Keratinocyte (primary cell): ENCODE results near the gene CIPC. TPM values are rescaled to one million over a fixed set of nuclear protein-coding genes. Genes with fewer than 3 reads are reported as not detected.

Source experiments
- DNase-seq: peaks from one replicate; pipeline ENCODE4 v3.0.0-alpha.2; 2011; ENCODE audit warnings: low read depth, missing footprints, low spot score
- FAIRE-seq: peaks from 2 replicates; lab custom pipeline; 2011; peaks lifted over from hg19 to GRCh38; lab: Jason Lieb, UNC
- H2AFZ ChIP-seq: 2 replicates; pipeline ENCODE4 v1.6.0; 2012; ENCODE audit warnings: low read length, control low read depth, inconsistent platforms; ENCODE audit not compliant: control insufficient read depth
- H3K27ac ChIP-seq: 2 replicates; pipeline ENCODE4 v1.5.1; 2011; ENCODE audit warnings: low read length; ENCODE audit not compliant: control insufficient read depth, insufficient read depth
- H3K27me3 ChIP-seq: 3 replicates; pipeline ENCODE4 v1.6.0; 2011; ENCODE audit warnings: low read length; ENCODE audit not compliant: control insufficient read depth, insufficient read depth; ENCODE audit errors: extremely low read depth
- H3K36me3 ChIP-seq, 2 experiments: 2 replicates in 1 of 2; 3 replicates in 1 of 2; pipeline ENCODE4 v1.5.1; 2011; ENCODE audit warnings: low read length in 2 of 2, mild to moderate bottlenecking in 1 of 2; ENCODE audit not compliant: control insufficient read depth in 2 of 2, insufficient read depth in 2 of 2; ENCODE audit errors: extremely low read depth in 1 of 2
- H3K4me1 ChIP-seq: 3 replicates; pipeline ENCODE4 v1.5.1; 2011; ENCODE audit warnings: low read length; ENCODE audit not compliant: control insufficient read depth, insufficient read depth; ENCODE audit errors: extremely low read depth
- H3K4me2 ChIP-seq: 3 replicates; pipeline ENCODE4 v1.6.0; 2011; ENCODE audit warnings: low read depth, low read length; ENCODE audit not compliant: control insufficient read depth, insufficient read depth; ENCODE audit errors: extremely low read depth
- H3K4me3 ChIP-seq, 3 experiments: fragments of 200-600 bp in 1 of 3; sonication (generic) in 1 of 3; 2 replicates in 2 of 3; 3 replicates in 1 of 3; pipeline ENCODE4 v1.5.1; 2011 to 2016; ENCODE audit warnings: low read length in 3 of 3, mild to moderate bottlenecking in 3 of 3, control low read depth in 2 of 3, inconsistent platforms in 1 of 3, low read depth in 1 of 3, mixed read lengths in 1 of 3, mixed run types in 1 of 3, moderate library complexity in 1 of 3; ENCODE audit not compliant: control insufficient read depth in 2 of 3, insufficient read depth in 2 of 3; ENCODE audit errors: extremely low read depth in 1 of 3
- H3K79me2 ChIP-seq: 2 replicates; pipeline ENCODE4 v1.6.0; 2012; ENCODE audit warnings: low read length; ENCODE audit not compliant: control insufficient read depth, insufficient read depth
- H3K9ac ChIP-seq: 3 replicates; pipeline ENCODE4 v1.6.0; 2011; ENCODE audit warnings: low read length; ENCODE audit not compliant: control insufficient read depth, insufficient read depth; ENCODE audit errors: extremely low read depth
- H3K9me1 ChIP-seq: 3 replicates; pipeline ENCODE4 v1.6.0; 2011; ENCODE audit warnings: low read length; ENCODE audit not compliant: control insufficient read depth, insufficient read depth; ENCODE audit errors: extremely low read depth
- H3K9me3 ChIP-seq: 2 replicates; pipeline ENCODE4 v1.5.1; 2012; ENCODE audit warnings: low read depth, low read length; ENCODE audit not compliant: control insufficient read depth
- H4K20me1 ChIP-seq: 3 replicates; pipeline ENCODE4 v1.6.0; 2011; ENCODE audit warnings: low read length; ENCODE audit not compliant: control insufficient read depth, insufficient read depth; ENCODE audit errors: extremely low read depth
- CTCF ChIP-seq, 3 experiments: IDR thresholded peaks in 1 of 3; conservative IDR thresholded peaks in 1 of 3; optimal IDR thresholded peaks in 1 of 3; 2 replicates in 2 of 3; 3 replicates in 1 of 3; pipeline versions ENCODE3 to v1.5.1; 2011; ENCODE audit warnings: low read length in 3 of 3, mild to moderate bottlenecking in 3 of 3, moderate library complexity in 2 of 3, control low read depth in 1 of 3, inconsistent platforms in 1 of 3; ENCODE audit not compliant: insufficient read depth in 2 of 3; ENCODE audit errors: extremely low read depth in 1 of 3
- EZH2 ChIP-seq: IDR thresholded peaks from one replicate; pipeline ENCODE4 v1.6.1; 2012; ENCODE audit warnings: inconsistent platforms, mild to moderate bottlenecking, low read length, moderate library complexity
- dilution Hi-C: fragments of 300-500 bp; cut with MboI; formaldehyde crosslinking; loops from one replicate; pipeline ENCODE4 v1.7.0; 2020; ENCODE audit warnings: low sequenced_read_pairs; ENCODE audit not compliant: extremely low pct_ligation_motif_present
- polyA plus RNA-seq, 5 experiments: library from polyadenylated mRNA; depleted of rRNA in 3 of 5; stranded (reverse) in 3 of 5; stranded (forward) in 1 of 5; unstranded in 1 of 5; fragments of >200 nt; gene quantifications; 1 replicate in 1 of 5; 2 replicates in 3 of 5; 3 replicates in 1 of 5; pipeline versions ENCODE4 v1.2.1 to v1.2.3, GENCODE V29; 2011 to 2012; ENCODE audit warnings: missing spikeins in 2 of 5, low read depth in 1 of 5, low replicate concordance in 1 of 5

Gene CIPC
- polyA plus RNA-seq, 1 donor (not counting 4 experiments of a cell fraction or from before 2014, with no cell fraction given): 13.2 TPM

DNA sequence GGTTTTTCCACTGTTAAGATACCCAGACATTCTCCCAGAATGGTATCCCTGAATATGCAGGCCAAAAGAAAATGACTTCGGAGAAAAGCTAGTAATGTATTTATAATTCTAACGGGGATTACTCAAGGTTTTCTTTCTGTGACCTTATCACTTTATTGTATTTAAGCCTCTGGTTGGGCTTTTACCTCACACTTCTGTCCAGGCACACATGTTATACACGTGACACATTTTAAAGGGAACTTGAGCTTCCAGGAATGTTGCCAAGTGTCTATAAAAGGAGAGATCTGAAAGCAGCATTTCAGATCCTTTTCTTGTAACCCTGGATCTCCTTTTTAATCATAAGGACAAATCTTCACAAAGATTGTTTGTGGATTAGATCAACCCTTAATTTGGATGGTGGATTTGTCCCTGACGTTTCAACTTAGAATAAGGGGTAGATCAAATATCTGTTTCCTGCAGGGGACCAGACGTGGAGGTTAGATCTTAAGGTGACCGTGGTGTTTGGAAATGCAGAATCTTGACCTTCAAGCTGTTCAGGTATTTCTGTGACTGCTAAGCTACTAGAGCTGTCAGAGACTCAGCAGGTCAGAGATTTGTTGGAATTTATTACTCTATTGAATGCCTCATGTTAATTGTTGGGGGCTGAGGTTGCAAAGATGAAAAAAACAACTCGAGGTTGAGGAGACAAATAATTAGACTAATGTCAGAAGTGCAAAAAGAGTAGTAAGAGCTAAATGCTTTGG is 1.5 kb downstream of the CIPC start:
- dilution Hi-C loops: no loop called here
- Histone ChIP-seq H3K9me1 (no peaks in the 10 kb centered on the region), H3K27ac (peak overlapping the region; percentile 90), H3K4me1 (peaks cover 25% of the 10 kb centered on the region), H4K20me1 (no peaks in the 10 kb centered on the region), H3K36me3 (no peaks in the 10 kb centered on the region), H3K4me2 (peak overlapping the region; percentile 97), H3K4me3 (peak overlapping the region; percentile 92 to 97 (median 96)), H3K27me3 (no peaks in the 10 kb centered on the region), H3K79me2 (peaks cover 26% of the 10 kb centered on the region), H3K9me3 (no peaks in the 10 kb centered on the region), H2AFZ (no peak overlapping the region), H3K9ac (peak overlapping the region; percentile 98)
- FAIRE-seq (no peak), DNase-seq (no peak)
- no peak for TF ChIP-seq CTCF (optimal IDR thresholded peaks at IDR 0.05 in 1 of 3, IDR thresholded peaks at IDR 0.05 in 1 of 3, conservative IDR thresholded peaks at IDR 0.05 in 1 of 3; ENCODE audit: extremely low read depth in 1 of 3, insufficient read depth in 2 of 3, low read length in 3 of 3)
- no peak for TF ChIP-seq EZH2

- no peak for DNase-seq
- peaks cover 0 to 4% of the 10 kb centered on the region in 2 experiments for H3K36me3 ChIP-seq
- peaks cover 26% of the 10 kb centered on the region for H3K79me2 ChIP-seq
- FAIRE-seq: no peak
- no peak overlapping the region for H2AFZ ChIP-seq
- no peak overlapping the region for H3K27ac ChIP-seq
- no peaks in the 10 kb centered on the region for H3K9me3 ChIP-seq
- peaks cover 24% of the 10 kb centered on the region for H3K4me1 ChIP-seq
- no peaks in the 10 kb centered on the region for H4K20me1 ChIP-seq
- H3K9me1 ChIP-seq: no peaks in the 10 kb centered on the region
- no peaks in the 10 kb centered on the region for H3K27me3 ChIP-seq
- no peak overlapping the region for H3K4me3 ChIP-seq
- no peak overlapping the region for H3K9ac ChIP-seq
- H3K4me2 ChIP-seq: no peak overlapping the region
- dilution Hi-C loops: no loop called here
- TF ChIP-seq CTCF (optimal IDR thresholded peaks at IDR 0.05 in 1 of 3, IDR thresholded peaks at IDR 0.05 in 1 of 3, conservative IDR thresholded peaks at IDR 0.05 in 1 of 3; ENCODE audit: extremely low read depth in 1 of 3, insufficient read depth in 2 of 3, low read length in 3 of 3) (no peak), EZH2 (no peak)
These were observed 2.9 kb downstream of the CIPC start for GRCh38 chr14:77100961-77101360.
